Measurements from ENCODE around the gene POLD3.

POLD3 gene

DNA sequence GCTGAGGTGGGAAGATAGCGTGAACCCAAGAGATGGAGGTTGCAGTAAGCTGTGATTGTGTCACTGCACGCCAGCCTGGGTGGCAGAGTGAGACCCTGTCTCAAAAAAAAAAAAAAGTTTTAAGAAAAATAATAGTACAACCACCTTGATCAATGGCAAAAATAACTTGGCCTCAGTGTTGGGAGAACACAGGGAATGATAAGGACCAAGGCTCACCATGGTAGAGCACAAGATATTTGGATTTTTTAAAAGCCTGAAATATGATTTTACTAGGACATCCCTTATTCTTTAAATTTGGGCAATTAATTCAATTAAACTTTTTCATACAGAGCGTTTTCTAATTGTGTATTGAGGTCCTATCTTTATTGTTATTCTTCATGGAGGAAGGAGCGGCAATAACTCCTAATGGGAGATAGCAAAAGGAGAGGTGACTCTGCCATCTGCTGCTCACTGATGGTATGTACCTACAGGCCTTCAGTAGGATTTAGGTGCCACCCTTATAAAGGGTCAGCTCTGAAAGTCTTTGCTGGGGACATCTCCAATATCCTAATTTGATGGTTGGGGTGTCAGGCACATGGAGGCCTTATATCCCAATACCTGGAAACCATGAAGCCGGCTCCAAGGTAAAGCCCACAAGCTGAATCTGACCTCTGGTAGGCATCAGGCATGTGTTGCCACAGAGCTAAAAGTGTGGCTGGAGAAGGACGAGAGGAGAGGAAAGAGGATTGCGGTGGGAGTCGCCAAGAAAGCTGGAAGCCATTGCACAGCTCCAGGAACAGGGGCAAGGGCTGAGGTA lies 21.9 kb upstream of the POLD3 start:
- no peak overlapping the region for H3K4me3 ChIP-seq (ENCODE audit: low read depth, low read length)
- peak; percentile 77 for DNase-seq (ENCODE audit: low read depth)
- TF ChIP-seq, protein P1, sequence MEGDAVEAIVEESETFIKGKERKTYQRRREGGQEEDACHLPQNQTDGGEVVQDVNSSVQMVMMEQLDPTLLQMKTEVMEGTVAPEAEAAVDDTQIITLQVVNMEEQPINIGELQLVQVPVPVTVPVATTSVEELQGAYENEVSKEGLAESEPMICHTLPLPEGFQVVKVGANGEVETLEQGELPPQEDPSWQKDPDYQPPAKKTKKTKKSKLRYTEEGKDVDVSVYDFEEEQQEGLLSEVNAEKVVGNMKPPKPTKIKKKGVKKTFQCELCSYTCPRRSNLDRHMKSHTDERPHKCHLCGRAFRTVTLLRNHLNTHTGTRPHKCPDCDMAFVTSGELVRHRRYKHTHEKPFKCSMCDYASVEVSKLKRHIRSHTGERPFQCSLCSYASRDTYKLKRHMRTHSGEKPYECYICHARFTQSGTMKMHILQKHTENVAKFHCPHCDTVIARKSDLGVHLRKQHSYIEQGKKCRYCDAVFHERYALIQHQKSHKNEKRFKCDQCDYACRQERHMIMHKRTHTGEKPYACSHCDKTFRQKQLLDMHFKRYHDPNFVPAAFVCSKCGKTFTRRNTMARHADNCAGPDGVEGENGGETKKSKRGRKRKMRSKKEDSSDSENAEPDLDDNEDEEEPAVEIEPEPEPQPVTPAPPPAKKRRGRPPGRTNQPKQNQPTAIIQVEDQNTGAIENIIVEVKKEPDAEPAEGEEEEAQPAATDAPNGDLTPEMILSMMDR (IDR thresholded peaks at IDR 0.05; ENCODE audit: low read depth, low read length), result peak; percentile 85
- TF ChIP-seq, protein P2, sequence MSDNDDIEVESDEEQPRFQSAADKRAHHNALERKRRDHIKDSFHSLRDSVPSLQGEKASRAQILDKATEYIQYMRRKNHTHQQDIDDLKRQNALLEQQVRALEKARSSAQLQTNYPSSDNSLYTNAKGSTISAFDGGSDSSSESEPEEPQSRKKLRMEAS (IDR thresholded peaks at IDR 0.05; ENCODE audit: low read depth, low read length), result peak; percentile 42; the same call in 1 of the 2 replicates
- TF ChIP-seq POLR2A (IDR thresholded peaks at IDR 0.05; ENCODE audit: extremely low read depth, insufficient read length), result no peak

DNA sequence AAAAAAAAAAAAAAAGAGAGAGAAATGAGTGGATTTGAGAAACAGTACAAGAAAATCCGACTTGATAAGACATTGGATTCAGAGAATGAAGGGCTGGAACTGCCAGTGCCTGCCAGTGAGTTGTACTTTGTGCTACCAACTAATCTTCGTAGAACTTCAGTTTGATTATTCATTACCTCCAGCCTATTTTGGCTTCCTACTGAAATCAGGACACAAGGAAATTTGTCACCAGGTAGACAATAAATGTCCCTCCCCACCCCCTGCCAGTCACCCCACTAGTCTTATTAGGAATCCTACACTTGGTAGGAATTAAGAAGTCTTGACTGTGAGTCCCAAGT lies 21.4 kb upstream of the POLD3 start:
- H3K4me3 ChIP-seq (ENCODE audit: low read depth, low read length), result no peak overlapping the region
- DNase-seq (ENCODE audit: low read depth), result no peak
- TF ChIP-seq POLR2A (IDR thresholded peaks at IDR 0.05; ENCODE audit: extremely low read depth, insufficient read length) (no peak), MYC (IDR thresholded peaks at IDR 0.05; ENCODE audit: low read depth, low read length) (no peak)
- TF ChIP-seq, protein P1 (IDR thresholded peaks at IDR 0.05; ENCODE audit: low read depth, low read length), result no peak
- TF ChIP-seq, protein P2 (IDR thresholded peaks at IDR 0.05; ENCODE audit: low read depth, low read length), result no peak

DNA sequence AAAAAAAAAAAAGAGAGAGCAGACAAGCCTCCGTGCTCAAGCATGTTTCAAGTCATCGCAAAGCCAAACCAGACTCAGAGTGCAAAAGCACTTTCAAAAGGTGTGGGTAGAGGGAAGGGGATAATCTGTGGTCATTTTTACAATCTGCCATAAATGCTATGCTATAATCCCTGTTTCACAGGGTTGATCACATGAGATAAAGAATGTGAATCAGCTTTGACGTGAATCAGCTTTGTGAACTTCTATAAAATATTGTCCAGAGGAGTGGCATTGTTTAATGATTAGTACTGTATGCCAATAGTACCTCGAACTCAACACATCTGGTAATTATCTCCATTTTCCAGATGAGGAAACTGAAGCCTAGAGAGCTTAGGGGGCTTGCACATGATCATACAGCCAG lies 20.0 kb upstream of the POLD3 start:
- DNase-seq (ENCODE audit: low read depth), result no peak
- TF ChIP-seq, protein P1 (IDR thresholded peaks at IDR 0.05; ENCODE audit: low read depth, low read length), result no peak
- TF ChIP-seq MYC (IDR thresholded peaks at IDR 0.05; ENCODE audit: low read depth, low read length) (no peak), POLR2A (IDR thresholded peaks at IDR 0.05; ENCODE audit: extremely low read depth, insufficient read length) (no peak)
- TF ChIP-seq, protein P2 (IDR thresholded peaks at IDR 0.05; ENCODE audit: low read depth, low read length), result no peak
- H3K4me3 ChIP-seq (ENCODE audit: low read depth, low read length), result no peak overlapping the region

DNA sequence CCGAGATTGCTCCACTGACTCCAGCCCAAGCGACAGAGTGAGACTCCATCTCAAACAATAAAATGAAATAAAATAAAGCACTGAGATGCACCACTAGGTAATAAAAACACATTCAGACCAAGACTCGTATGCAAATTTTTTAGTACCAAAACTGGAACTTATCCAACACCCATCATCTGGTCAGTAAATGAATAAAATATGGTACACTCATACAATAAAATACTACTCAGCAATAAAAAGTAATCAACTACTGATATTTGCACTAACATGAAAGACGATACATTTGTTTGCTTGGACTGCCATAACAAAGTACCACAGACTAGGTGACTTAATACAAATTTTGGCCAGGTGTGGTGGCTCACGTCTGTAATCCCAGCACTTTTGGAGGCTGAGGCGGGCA lies 17.8 kb upstream of the POLD3 start:
- TF ChIP-seq, protein P2 (IDR thresholded peaks at IDR 0.05; ENCODE audit: low read depth, low read length), result no peak
- TF ChIP-seq POLR2A (IDR thresholded peaks at IDR 0.05; ENCODE audit: extremely low read depth, insufficient read length), result no peak
- no peak for TF ChIP-seq MYC (IDR thresholded peaks at IDR 0.05; ENCODE audit: low read depth, low read length)
- TF ChIP-seq, protein P1 (IDR thresholded peaks at IDR 0.05; ENCODE audit: low read depth, low read length), result no peak
- no peak overlapping the region for H3K4me3 ChIP-seq (ENCODE audit: low read depth, low read length)
- DNase-seq (ENCODE audit: low read depth), result no peak

DNA sequence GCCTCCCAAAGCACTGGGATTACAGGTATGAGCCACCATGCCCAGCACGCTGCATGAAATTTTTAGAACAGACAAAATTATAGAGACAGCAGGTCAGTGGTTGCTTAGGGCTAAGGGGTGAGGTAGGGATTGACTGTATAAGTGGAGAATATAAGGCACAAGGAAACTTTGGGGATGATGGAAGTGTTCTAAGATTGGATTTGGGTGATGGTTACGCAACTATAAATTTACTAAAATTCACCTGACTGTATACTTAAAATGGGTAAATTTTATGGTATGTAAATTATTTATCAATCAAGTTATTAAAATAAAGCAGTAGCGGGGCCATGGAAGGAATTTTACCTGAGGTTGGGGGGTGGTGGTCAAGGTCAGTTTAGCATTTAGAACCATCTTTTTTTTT lies 16.4 kb upstream of the POLD3 start:
- H3K4me3 ChIP-seq (ENCODE audit: low read depth, low read length), result no peak overlapping the region
- TF ChIP-seq MYC (IDR thresholded peaks at IDR 0.05; ENCODE audit: low read depth, low read length) (no peak), POLR2A (IDR thresholded peaks at IDR 0.05; ENCODE audit: extremely low read depth, insufficient read length) (no peak)
- TF ChIP-seq, protein P2 (IDR thresholded peaks at IDR 0.05; ENCODE audit: low read depth, low read length), result no peak
- TF ChIP-seq, protein P1 (IDR thresholded peaks at IDR 0.05; ENCODE audit: low read depth, low read length), result no peak
- DNase-seq (ENCODE audit: low read depth), result no peak

Data from NB4 (cell line).